ENCODE data around the gene DYNC2I2. TPM values are rescaled to one million over a fixed set of nuclear protein-coding genes. Genes with fewer than 3 reads are reported as not detected.

The DYNC2I2 gene
- total and polyA plus RNA-seq, 2 donors (not counting 3 experiments of a cell fraction or from before 2014, with no cell fraction given) = 73.6 to 82.6 TPM

DNA sequence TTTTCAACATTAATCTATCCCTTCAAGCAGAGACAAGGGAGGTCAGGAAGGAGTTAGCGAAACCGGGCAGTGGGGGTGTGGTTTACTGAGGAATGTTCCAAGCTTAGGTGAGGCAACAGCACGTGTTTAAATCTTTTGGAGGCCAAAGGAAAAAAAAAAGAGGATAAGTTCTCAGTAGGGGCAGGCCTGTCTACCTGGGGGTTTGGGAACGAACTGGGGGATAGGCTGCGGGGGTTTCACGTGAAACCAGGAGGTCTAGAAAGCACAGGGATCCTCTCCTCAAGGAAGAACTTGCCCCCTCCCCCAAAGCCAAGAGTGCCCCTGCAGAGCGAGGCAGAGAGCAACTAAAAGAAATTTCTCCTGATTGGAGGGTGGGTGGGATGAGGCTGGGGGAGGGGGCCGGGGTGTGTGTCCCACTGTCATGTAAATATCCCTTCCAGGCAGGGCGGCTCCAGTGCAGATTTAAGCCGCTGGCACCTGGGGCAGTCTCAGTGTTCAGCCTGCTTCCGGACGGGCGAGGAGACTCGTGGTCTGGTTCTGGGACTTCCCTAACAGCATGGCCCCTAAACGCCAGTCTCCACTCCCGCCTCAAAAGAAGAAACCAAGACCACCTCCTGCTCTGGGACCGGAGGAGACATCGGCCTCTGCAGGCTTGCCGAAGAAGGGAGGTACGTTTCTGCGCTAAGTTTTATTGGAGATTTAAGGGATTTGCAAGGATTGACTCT lies 26.9 kb upstream of the DYNC2I2 start:
- Histone ChIP-seq H3K9ac (replicated peaks; ENCODE audit: extremely low read depth, insufficient read depth, low read length) (peak overlapping the region; percentile 92), H3K4me2 (ENCODE audit: insufficient read depth, low read length) (peak overlapping the region; percentile 91), H2AFZ (ENCODE audit: low read depth, low read length) (peak overlapping the region; percentile 59), H3K9me1 (replicated peaks; ENCODE audit: control insufficient read depth, extremely low read depth, insufficient read depth, low read length) (no peaks in the 10 kb centered on the region), H3K27ac (ENCODE audit: insufficient read depth, low read depth, low read length) (peak overlapping the region; percentile 65), H3K79me2 (ENCODE audit: control insufficient read depth, insufficient read depth, low read length) (peaks cover 10% of the 10 kb centered on the region), H3K9me3 (replicated peaks; ENCODE audit: control insufficient read depth, insufficient read depth, low read length) (no peaks in the 10 kb centered on the region), H4K20me1 (replicated peaks; ENCODE audit: control insufficient read depth, extremely low read depth, insufficient read depth, low read length) (no peaks in the 10 kb centered on the region), H3K4me3 (replicated peaks in 1 of 3; ENCODE audit: insufficient read depth in 1 of 3, low read depth in 1 of 3, low read length in 3 of 3) (peak overlapping the region; percentile 58 to 90 (median 87)), H3K36me3 (ENCODE audit: control insufficient read depth in 2 of 2, extremely low read depth in 1 of 2, insufficient read depth in 2 of 2, low read length in 2 of 2) (no peaks in the 10 kb centered on the region), H3K4me1 (ENCODE audit: control insufficient read depth, extremely low read depth, insufficient read depth, low read length) (peaks cover 11% of the 10 kb centered on the region), H3K27me3 (ENCODE audit: control insufficient read depth in 2 of 2, insufficient read depth in 2 of 2, low read length in 2 of 2) (no peaks in the 10 kb centered on the region)
- ChIA-PET POLR2A (interaction anchor here (0.6 to 0.9 kb wide), 2 partner anchors 41 to 48 kb away, joined by 3 to 4 read pairs; no protein-coding TSS in a partner anchor), CTCF (interaction anchor here (0.7 to 1.7 kb wide), 5 partner anchors 17 to 87 kb away, joined by 3 to 10 read pairs (median 5); partner anchors contain the start of genes DYNC2I2 and PKN3)
- FAIRE-seq (peak; percentile 86), DNase-seq (ENCODE audit: low read depth, low spot score) (peak; percentile 16)
- intact Hi-C loops (cut with micrococcal nuclease) (no loop called here), dilution Hi-C loops (cut with MboI; ENCODE audit: extremely low pct_ligation_motif_present, low sequenced_read_pairs) (no loop called here)
- TSS peak; percentile 40 for BruUV-seq (replicated peaks)
- TF ChIP-seq EZH2 (IDR thresholded peaks at IDR 0.05; ENCODE audit: borderline replicate concordance, low read depth, low read length, severe bottlenecking) (no peak), FOS (IDR thresholded peaks at IDR 0.05; ENCODE audit: borderline replicate concordance, insufficient read depth, low read length) (no peak), POLR2AphosphoS5 (IDR thresholded peaks at IDR 0.05; ENCODE audit: insufficient read depth, low read depth, low read length) (no peak), GATA2 (IDR thresholded peaks at IDR 0.05; ENCODE audit: insufficient read depth, insufficient read length, low read depth, low read length) (no peak), POLR2A (IDR thresholded peaks at IDR 0.05; ENCODE audit: low read depth, low read length) (no peak)
- TF ChIP-seq, protein P1, sequence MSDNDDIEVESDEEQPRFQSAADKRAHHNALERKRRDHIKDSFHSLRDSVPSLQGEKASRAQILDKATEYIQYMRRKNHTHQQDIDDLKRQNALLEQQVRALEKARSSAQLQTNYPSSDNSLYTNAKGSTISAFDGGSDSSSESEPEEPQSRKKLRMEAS (IDR thresholded peaks at IDR 0.05; ENCODE audit: insufficient read depth, insufficient read length) = no peak
- TF ChIP-seq, protein P2, sequence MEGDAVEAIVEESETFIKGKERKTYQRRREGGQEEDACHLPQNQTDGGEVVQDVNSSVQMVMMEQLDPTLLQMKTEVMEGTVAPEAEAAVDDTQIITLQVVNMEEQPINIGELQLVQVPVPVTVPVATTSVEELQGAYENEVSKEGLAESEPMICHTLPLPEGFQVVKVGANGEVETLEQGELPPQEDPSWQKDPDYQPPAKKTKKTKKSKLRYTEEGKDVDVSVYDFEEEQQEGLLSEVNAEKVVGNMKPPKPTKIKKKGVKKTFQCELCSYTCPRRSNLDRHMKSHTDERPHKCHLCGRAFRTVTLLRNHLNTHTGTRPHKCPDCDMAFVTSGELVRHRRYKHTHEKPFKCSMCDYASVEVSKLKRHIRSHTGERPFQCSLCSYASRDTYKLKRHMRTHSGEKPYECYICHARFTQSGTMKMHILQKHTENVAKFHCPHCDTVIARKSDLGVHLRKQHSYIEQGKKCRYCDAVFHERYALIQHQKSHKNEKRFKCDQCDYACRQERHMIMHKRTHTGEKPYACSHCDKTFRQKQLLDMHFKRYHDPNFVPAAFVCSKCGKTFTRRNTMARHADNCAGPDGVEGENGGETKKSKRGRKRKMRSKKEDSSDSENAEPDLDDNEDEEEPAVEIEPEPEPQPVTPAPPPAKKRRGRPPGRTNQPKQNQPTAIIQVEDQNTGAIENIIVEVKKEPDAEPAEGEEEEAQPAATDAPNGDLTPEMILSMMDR (IDR thresholded peaks at IDR 0.05; ENCODE audit: extremely low read depth in 1 of 2, insufficient read depth in 1 of 2, low read depth in 1 of 2, low read length in 2 of 2) = no peak

All from endothelial cell of umbilical vein (primary cell).